Measurements from ENCODE around the gene ANKS1A. TPM values are rescaled to one million over a fixed set of nuclear protein-coding genes. Genes with fewer than 3 reads are reported as not detected.
"Not testable (repeated sequence)": the region's sequence is repeated elsewhere in the genome, so short reads cannot be mapped to it uniquely, and the experiment has no call there.

The ANKS1A gene
- total RNA-seq, 2 donors from 2014 or later, result 26.7 to 30.9 TPM

GRCh38 chr6:34992376-34992775 is 103.3 kb downstream of the ANKS1A start:
- H3K27me3 ChIP-seq, result no peaks in the 10 kb centered on the region
- DNase-seq (ENCODE audit: low spot score), result no peak
- H3K27ac ChIP-seq, result no peak overlapping the region
- H3K9me3 ChIP-seq, result no peaks in the 10 kb centered on the region
- no peak overlapping the region for H3K4me3 ChIP-seq
- peaks cover 44% of the 10 kb centered on the region for H3K36me3 ChIP-seq
- TF ChIP-seq CTCF (IDR thresholded peaks at IDR 0.05), result no peak
- H3K4me1 ChIP-seq, result peaks cover 0 to 3% of the 10 kb centered on the region in 2 donors

GRCh38 chr6:34993213-34993612 is 104.2 kb downstream of the ANKS1A start:
- H3K9me3 ChIP-seq, result no peaks in the 10 kb centered on the region
- H3K27ac ChIP-seq, result no peak overlapping the region
- peaks cover 44% of the 10 kb centered on the region for H3K36me3 ChIP-seq
- no peak for DNase-seq (ENCODE audit: low spot score)
- H3K4me1 ChIP-seq, result no peaks in the 10 kb centered on the region
- no peak overlapping the region for H3K4me3 ChIP-seq
- H3K27me3 ChIP-seq, result no peaks in the 10 kb centered on the region
- no peak for TF ChIP-seq CTCF (IDR thresholded peaks at IDR 0.05)

GRCh38 chr6:34994693-34995092 is 105.6 kb downstream of the ANKS1A start:
- no peak for TF ChIP-seq CTCF (IDR thresholded peaks at IDR 0.05)
- H3K27me3 ChIP-seq, result no peaks in the 10 kb centered on the region
- no peak overlapping the region for H3K27ac ChIP-seq
- H3K9me3 ChIP-seq, result no peaks in the 10 kb centered on the region
- peaks cover 35% of the 10 kb centered on the region for H3K36me3 ChIP-seq
- no peaks in the 10 kb centered on the region for H3K4me1 ChIP-seq
- DNase-seq (ENCODE audit: low spot score), result no peak
- no peak overlapping the region for H3K4me3 ChIP-seq

GRCh38 chr6:34998417-34998816 is 109.4 kb downstream of the ANKS1A start:
- not testable (repeated sequence) for H3K27ac ChIP-seq; DNase-seq (ENCODE audit: low spot score); H3K4me1 ChIP-seq; H3K9me3 ChIP-seq; H3K27me3 ChIP-seq; H3K4me3 ChIP-seq
- H3K36me3 ChIP-seq, result peaks cover 32% of the 10 kb centered on the region

- not testable (repeated sequence) for H3K9me3 ChIP-seq; DNase-seq (ENCODE audit: low spot score); H3K4me1 ChIP-seq; H3K27ac ChIP-seq; H3K27me3 ChIP-seq; H3K4me3 ChIP-seq
- H3K36me3 ChIP-seq, result peaks cover 32% of the 10 kb centered on the region
Observed at GRCh38 chr6:34999153-34999552, 110.1 kb downstream of the ANKS1A start.

- H3K36me3 ChIP-seq, result peaks cover 24% of the 10 kb centered on the region
- not testable (repeated sequence) for H3K27me3 ChIP-seq; H3K27ac ChIP-seq; H3K4me1 ChIP-seq; H3K4me3 ChIP-seq; DNase-seq (ENCODE audit: low spot score); H3K9me3 ChIP-seq
Observed at GRCh38 chr6:34999962-35000361, 110.9 kb downstream of the ANKS1A start.

- not testable (repeated sequence) for H3K4me1 ChIP-seq; H3K27ac ChIP-seq; H3K27me3 ChIP-seq; H3K4me3 ChIP-seq; H3K9me3 ChIP-seq; DNase-seq (ENCODE audit: low spot score)
- peaks cover 11% of the 10 kb centered on the region for H3K36me3 ChIP-seq
Observed at GRCh38 chr6:35001349-35001748, 112.3 kb downstream of the ANKS1A start.

- H3K4me3 ChIP-seq; H3K27me3 ChIP-seq; H3K4me1 ChIP-seq; H3K9me3 ChIP-seq; H3K27ac ChIP-seq; DNase-seq (ENCODE audit: low spot score): not testable (repeated sequence)
- H3K36me3 ChIP-seq, result peaks cover 11% of the 10 kb centered on the region
Observed at GRCh38 chr6:35003886-35004530, 115.0 kb downstream of the ANKS1A start.
